ENCODE results near the gene LGALSL.
"Not testable (repeated sequence)": the region's sequence is repeated elsewhere in the genome, so short reads cannot be mapped to it uniquely, and the experiment has no call there.

Gene LGALSL

DNA sequence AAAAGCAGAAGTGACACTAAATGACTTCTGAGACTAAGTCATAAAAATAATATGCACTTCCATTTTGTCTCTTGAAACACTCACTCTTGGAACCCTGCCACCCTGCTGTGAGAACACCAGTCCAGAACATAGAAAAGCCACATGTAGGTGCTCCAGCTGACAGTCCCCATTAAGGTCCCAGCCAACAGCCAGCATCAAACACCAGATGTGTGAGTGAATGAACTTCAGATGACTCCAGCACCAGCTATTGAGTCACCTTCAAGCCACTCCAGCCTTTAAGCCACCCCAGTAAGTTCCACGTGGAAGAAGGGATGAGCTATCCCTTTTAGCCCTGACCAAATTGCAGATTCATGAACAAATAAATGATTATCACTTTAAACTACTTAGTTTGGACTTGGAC, 31.5 kb upstream of the LGALSL start:
- TF ChIP-seq JUND (IDR thresholded peaks at IDR 0.05; ENCODE audit: low read depth): no peak
- in situ Hi-C loops (cut with HindIII; ENCODE audit: low pct_unique_long_range_greater_than_20kb, low sequenced_read_pairs): no loop called here
- DNase-seq (ENCODE audit: low read depth in 1 of 2, low spot score in 1 of 2): no peak

DNA sequence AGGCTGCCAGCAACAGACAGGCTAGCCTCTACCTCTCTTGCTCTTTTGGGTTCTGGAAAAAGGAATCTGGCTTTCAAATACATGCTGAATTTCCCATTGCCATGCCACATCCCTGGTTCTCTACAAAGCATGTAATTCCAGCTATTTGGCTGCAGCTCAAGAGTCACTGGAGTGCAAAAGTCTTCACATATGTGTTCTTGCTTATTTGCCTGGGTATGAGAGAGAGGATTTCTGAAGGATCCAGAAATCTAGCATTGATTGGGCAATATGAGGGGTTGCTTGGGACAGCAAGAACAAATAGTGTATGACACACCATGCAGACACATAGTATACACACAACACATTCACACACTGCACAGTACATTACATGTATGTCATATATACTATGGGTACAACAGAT, 30.7 kb upstream of the LGALSL start:
- no peak for TF ChIP-seq JUND (IDR thresholded peaks at IDR 0.05; ENCODE audit: low read depth)
- no peak for DNase-seq (ENCODE audit: low read depth in 1 of 2, low spot score in 1 of 2)
- in situ Hi-C loops (cut with HindIII; ENCODE audit: low pct_unique_long_range_greater_than_20kb, low sequenced_read_pairs): no loop called here

DNA sequence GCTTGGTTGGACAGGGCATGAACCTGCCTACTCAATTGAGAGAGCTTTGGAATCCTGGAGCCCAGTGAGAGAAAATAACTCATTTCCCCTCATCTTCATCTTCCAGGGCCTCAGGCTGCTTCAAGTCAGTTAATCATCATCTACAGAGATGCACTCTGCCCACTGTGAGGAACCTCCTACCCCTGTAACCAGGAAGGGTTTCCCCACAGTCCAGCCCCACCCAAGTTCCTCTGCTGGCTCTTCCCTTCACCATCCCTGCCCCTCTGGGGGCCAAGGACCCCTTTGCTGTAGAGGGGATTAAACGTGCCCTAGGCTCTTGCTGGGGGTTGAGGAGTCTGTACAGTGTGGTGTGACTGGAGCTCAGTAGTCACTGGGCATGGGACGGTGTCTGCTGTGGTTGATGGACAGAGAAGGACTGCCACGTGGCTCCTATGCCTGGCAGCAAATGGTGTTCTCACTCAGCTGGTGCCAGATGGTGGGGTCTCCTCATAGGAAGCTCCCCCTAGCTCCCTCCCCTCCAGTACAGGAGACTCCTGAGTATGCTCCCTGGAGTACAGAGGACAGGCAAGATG, 29.5 kb upstream of the LGALSL start:
- TF ChIP-seq JUND (IDR thresholded peaks at IDR 0.05; ENCODE audit: low read depth): no peak
- in situ Hi-C loops (cut with HindIII; ENCODE audit: low pct_unique_long_range_greater_than_20kb, low sequenced_read_pairs): no loop called here
- no peak for DNase-seq (ENCODE audit: low read depth in 1 of 2, low spot score in 1 of 2)

GRCh38 chr2:64426183-64426952, 27.6 kb upstream of the LGALSL start:
- no peak for TF ChIP-seq JUND (IDR thresholded peaks at IDR 0.05; ENCODE audit: low read depth)
- in situ Hi-C loops (cut with HindIII; ENCODE audit: low pct_unique_long_range_greater_than_20kb, low sequenced_read_pairs): no loop called here
- no peak for DNase-seq (ENCODE audit: low read depth in 1 of 2, low spot score in 1 of 2)

GRCh38 chr2:64434039-64434657, 19.8 kb upstream of the LGALSL start:
- no peak for DNase-seq (ENCODE audit: low read depth in 1 of 2, low spot score in 1 of 2)
- no peak for TF ChIP-seq JUND (IDR thresholded peaks at IDR 0.05; ENCODE audit: low read depth)
- in situ Hi-C loops (cut with HindIII; ENCODE audit: low pct_unique_long_range_greater_than_20kb, low sequenced_read_pairs): no loop called here

DNA sequence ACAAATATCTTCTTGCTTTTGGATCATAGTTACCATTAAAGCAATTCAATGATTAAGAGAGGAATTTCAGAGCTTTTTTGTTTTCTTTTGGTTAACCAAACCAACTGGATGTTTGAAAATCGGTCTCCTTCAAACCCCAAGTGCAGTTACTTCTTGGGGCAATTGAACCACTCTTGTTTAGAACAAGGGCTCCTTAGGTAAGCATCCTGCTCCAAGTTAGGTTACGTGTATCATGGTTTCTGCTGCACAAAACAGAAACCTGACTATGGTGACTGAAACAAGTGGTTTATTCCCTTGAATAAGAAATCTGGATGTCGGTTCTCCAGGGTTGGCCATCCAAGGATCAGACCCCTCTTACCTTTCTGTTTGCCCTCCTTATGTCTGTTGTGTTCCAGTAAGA, 16.1 kb upstream of the LGALSL start:
- no peak for DNase-seq (ENCODE audit: low read depth in 1 of 2, low spot score in 1 of 2)
- in situ Hi-C loops (cut with HindIII; ENCODE audit: low pct_unique_long_range_greater_than_20kb, low sequenced_read_pairs): no loop called here
- TF ChIP-seq JUND (IDR thresholded peaks at IDR 0.05; ENCODE audit: low read depth): no peak

GRCh38 chr2:64439194-64439593, 14.8 kb upstream of the LGALSL start:
- TF ChIP-seq JUND (IDR thresholded peaks at IDR 0.05; ENCODE audit: low read depth): no peak
- peak in 1 of 2 experiments; percentile 3 for DNase-seq (ENCODE audit: low read depth in 1 of 2, low spot score in 1 of 2)
- in situ Hi-C loops (cut with HindIII; ENCODE audit: low pct_unique_long_range_greater_than_20kb, low sequenced_read_pairs): no loop called here

GRCh38 chr2:64440843-64441242, 13.1 kb upstream of the LGALSL start:
- in situ Hi-C loops (cut with HindIII; ENCODE audit: low pct_unique_long_range_greater_than_20kb, low sequenced_read_pairs): no loop called here
- DNase-seq (ENCODE audit: low read depth in 1 of 2, low spot score in 1 of 2): no peak
- TF ChIP-seq JUND (IDR thresholded peaks at IDR 0.05; ENCODE audit: low read depth): no peak

DNA sequence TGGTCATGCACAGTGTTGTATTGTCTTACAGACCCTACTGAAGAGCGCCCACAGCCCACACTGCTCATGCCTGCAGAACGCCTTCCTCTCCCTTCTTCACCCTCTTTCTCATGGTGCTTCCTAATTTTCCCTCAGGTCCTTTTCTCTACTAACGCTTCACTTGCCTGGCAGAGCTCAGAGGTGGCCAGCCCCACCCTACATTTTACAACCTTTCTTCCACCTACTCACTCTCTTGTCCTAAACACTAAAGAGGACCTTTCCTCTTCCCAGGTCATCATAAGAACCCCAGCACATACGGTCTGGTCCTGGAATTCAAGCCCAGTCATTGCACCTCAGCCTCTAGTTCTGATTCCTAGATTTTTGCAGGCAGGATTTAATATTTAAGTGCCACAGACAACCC, 11.7 kb upstream of the LGALSL start:
- TF ChIP-seq JUND (IDR thresholded peaks at IDR 0.05; ENCODE audit: low read depth): no peak
- in situ Hi-C loops (cut with HindIII; ENCODE audit: low pct_unique_long_range_greater_than_20kb, low sequenced_read_pairs): no loop called here
- no peak for DNase-seq (ENCODE audit: low read depth in 1 of 2, low spot score in 1 of 2)

DNA sequence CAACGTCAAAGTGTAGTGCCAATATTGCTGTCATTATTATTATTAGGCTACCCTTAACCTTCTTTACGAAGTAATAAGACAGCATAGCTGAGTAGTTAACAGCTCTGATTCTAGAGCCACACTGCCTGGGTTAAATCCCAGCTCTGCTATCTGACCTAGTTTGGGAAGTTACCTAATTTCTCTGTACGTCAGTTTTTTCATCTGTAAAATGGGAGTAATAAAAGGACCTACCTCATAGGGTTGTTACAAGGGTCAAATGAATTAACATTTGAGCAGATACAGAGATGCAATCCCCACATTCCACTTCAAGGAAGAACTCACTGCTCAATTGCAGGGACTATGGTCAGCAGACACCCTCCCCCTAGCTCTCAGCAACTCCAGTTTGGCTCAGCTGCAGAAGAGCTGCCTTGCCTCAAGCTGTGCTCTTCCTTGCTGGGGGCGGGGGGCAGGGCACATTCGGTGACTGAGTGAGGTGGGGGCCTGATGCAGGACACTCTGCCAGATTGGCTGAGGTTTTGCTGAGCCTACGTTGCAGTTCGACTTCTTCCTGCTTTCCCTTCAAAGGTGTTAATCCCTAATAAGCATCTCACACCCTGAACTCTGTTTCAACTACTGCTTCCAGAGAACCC, 11.0 kb upstream of the LGALSL start:
- DNase-seq (ENCODE audit: low read depth in 1 of 2, low spot score in 1 of 2): no peak
- no peak for TF ChIP-seq JUND (IDR thresholded peaks at IDR 0.05; ENCODE audit: low read depth)
- in situ Hi-C loops (cut with HindIII; ENCODE audit: low pct_unique_long_range_greater_than_20kb, low sequenced_read_pairs): no loop called here

DNA sequence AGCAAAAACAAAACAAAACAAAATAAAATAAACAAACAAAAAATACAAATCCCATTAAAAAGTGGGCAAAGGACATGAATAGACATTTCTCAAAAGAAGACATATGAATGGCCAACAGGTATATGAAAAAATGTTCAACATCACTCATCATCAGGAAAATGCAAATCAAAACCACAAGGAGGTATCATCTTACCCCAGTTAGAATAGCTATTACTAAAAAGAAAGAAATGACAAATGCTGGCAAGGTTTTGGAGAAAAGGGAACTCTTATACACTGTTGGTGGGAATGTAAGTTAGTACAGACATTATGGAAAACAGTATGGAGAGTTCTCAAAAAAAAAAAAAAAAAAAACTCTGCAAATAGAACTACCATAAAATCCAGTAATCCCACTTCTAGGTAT, 8.0 kb upstream of the LGALSL start:
- DNase-seq (ENCODE audit: low read depth in 1 of 2, low spot score in 1 of 2); in situ Hi-C loops (cut with HindIII; ENCODE audit: low pct_unique_long_range_greater_than_20kb, low sequenced_read_pairs): not testable (repeated sequence)

GRCh38 chr2:64447317-64448040, 6.5 kb upstream of the LGALSL start:
- no peak for DNase-seq (ENCODE audit: low read depth in 1 of 2, low spot score in 1 of 2)
- in situ Hi-C loops (cut with HindIII; ENCODE audit: low pct_unique_long_range_greater_than_20kb, low sequenced_read_pairs): no loop called here
- TF ChIP-seq JUND (IDR thresholded peaks at IDR 0.05; ENCODE audit: low read depth): no peak
